Natural killer cell (primary cell): Measurements from ENCODE around the gene RERE. TPM values are rescaled to one million over a fixed set of nuclear protein-coding genes. Genes with fewer than 3 reads are reported as not detected.

ENCODE experiments used
- ATAC-seq, 3 donors: fragments of 150-1000 bp in 2 of 3; fragments of 200-7000 bp in 1 of 3; cut with Tn5 transposase; 1 replicate in 1 of 3; 2 replicates in 2 of 3; pipeline ENCODE4 v1.10.0; 2021; ENCODE audit warnings: mild to moderate bottlenecking in 2 of 3, moderate library complexity in 2 of 3
- DNase-seq, 2 donors: peaks; one replicate each; pipeline versions ENCODE4 v3.0.0 to v3.0.0-alpha.2; 2013 to 2021; ENCODE audit warnings: mixed read lengths in 1 of 2
- H3K27ac ChIP-seq: one replicate; pipeline ENCODE4 v1.5.1; 2013; ENCODE audit warnings: mild to moderate bottlenecking, low read length
- H3K27me3 ChIP-seq: one replicate; pipeline ENCODE4 v1.6.1; 2013; ENCODE audit warnings: low read length; ENCODE audit not compliant: control insufficient read depth, insufficient read depth
- H3K36me3 ChIP-seq: one replicate; pipeline ENCODE4 v1.6.1; 2013; ENCODE audit warnings: low read length; ENCODE audit not compliant: control insufficient read depth, insufficient read depth
- H3K4me1 ChIP-seq: one replicate; pipeline ENCODE4 v1.6.1; 2013; ENCODE audit warnings: low read length; ENCODE audit not compliant: control insufficient read depth, insufficient read depth
- H3K4me3 ChIP-seq: one replicate; pipeline ENCODE4 v1.5.1; 2013; ENCODE audit warnings: low read length
- H3K9me3 ChIP-seq: one replicate; pipeline ENCODE4 v1.6.1; 2013; ENCODE audit warnings: low read length; ENCODE audit not compliant: control insufficient read depth, insufficient read depth
- H3K27ac Mint-ChIP-seq, 2 donors: one replicate each; pipeline ENCODE4 v1.8.0; 2022; ENCODE audit warnings: mild to moderate bottlenecking in 2 of 2, mixed read lengths in 2 of 2, moderate library complexity in 1 of 2
- H3K27me3 Mint-ChIP-seq, 2 donors: one replicate each; pipeline ENCODE4 v1.8.0; 2022; ENCODE audit warnings: low read depth in 2 of 2, mixed read lengths in 2 of 2
- H3K36me3 Mint-ChIP-seq: one replicate; pipeline ENCODE4 v1.8.0; 2022; ENCODE audit warnings: mixed read lengths
- H3K4me1 Mint-ChIP-seq, 2 donors: one replicate each; pipeline ENCODE4 v1.8.0; 2022; ENCODE audit warnings: mixed read lengths in 2 of 2
- H3K4me3 Mint-ChIP-seq: one replicate; pipeline ENCODE4 v1.8.0; 2022; ENCODE audit warnings: mild to moderate bottlenecking, moderate library complexity, mixed read lengths
- H3K9me3 Mint-ChIP-seq, 2 donors: one replicate each; pipeline ENCODE4 v1.8.0; 2022; ENCODE audit warnings: mixed read lengths in 2 of 2
- CTCF ChIP-seq: fragments of 200-600 bp; IDR thresholded peaks from one replicate; pipeline ENCODE4 v1.8.0; 2022; ENCODE audit warnings: antibody characterized with exemption
- WGBS: methylation state at CpG from one replicate; pipeline ENCODE4 v1.1.7; 2013; ENCODE audit warnings: missing lambda C conversion rate; ENCODE audit not compliant: insufficient coverage; 5-methylcytosine and 5-hydroxymethylcytosine counted together
- intact Hi-C: fragments of 100-400 bp; cut with micrococcal nuclease; formaldehyde crosslinking; loops from one replicate; pipeline ENCODE4 v1.14.2; 2022
- total RNA-seq, 4 donors: library from RNA; stranded (reverse); fragments of 120-200 nt in 1 of 4; gene quantifications; one replicate each; pipeline versions ENCODE4 v1.2.3 to v1.2.4, GENCODE V29; 2013 to 2022

RERE gene
- total RNA-seq, 3 donors from 2014 or later (not counting 1 experiment from before 2014, with no cell fraction given), result 67.7 to 76.0 (median 73.0) TPM

DNA sequence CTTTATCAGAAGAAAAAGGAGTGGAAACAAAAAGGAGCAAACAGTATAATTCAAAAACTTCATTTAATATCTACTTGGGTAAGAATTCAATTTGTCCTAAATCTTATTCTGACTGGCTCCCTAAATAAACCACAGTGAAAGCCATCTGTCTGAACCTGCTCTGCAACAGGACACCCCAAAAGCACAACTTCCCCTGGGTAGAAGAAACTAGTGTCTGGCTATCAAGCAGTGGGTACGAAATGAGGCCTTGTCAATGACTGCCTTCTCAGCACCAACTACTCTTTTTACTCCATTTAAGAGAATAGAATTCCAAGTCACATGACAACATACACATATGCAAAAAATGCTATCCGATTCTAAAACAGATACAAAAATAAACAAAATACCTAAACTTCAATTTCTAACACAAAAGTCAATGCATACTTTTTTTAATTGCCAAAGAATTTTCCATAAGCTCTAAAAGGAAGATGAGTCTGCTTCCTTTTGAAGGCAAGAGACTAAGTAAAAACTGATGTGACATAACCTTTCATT, 292.7 kb downstream of the RERE start:
- Histone ChIP-seq H3K27me3 (no peaks in the 10 kb centered on the region), H3K4me1 (peaks cover 17% of the 10 kb centered on the region), H3K36me3 (no peaks in the 10 kb centered on the region), H3K27ac (peak overlapping the region; percentile 85), H3K9me3 (no peaks in the 10 kb centered on the region), H3K4me3 (no peak overlapping the region)
- Mint-ChIP-seq H3K27me3 (no peaks in the 10 kb centered on the region), H3K27ac (no peak overlapping the region), H3K9me3 (no peaks in the 10 kb centered on the region), H3K4me3 (peak overlapping the region; percentile 15), H3K36me3 (no peaks in the 10 kb centered on the region), H3K4me1 (peaks cover 12 to 18% of the 10 kb centered on the region in 2 donors)
- 78% methylated on average over 2 of the region's 2 CpGs for WGBS
- intact Hi-C loops, result no loop called here
- ATAC-seq, result no peak
- peak in 1 of 2 donors; percentile 38 for DNase-seq
- no peak for TF ChIP-seq CTCF

DNA sequence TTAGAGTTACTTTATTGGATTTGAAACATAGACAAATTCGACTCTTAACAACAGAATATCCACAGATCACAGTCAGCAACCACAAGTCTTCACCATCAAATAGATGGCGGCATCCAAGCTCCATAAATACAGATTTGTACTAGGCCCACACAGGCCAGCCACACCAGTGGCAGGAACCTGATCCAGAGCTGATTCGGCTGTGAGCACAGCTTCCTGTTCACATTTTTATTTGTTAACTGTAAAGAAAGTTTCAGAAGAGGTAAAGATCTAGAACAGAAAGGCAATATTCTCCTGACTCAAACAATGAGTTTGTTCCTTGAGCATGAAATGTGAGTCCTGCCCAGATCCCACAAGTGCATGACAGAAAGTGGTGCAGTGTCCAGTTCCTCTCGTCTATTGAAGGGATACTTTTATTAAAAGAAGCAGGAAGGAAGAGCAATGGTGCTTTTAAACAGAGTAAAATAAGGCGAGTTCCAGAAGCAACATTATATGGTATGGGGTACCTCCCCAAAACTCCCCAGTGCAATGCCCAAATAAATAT, 293.7 kb downstream of the RERE start:
- 64% methylated on average over 5 of the region's 5 CpGs for WGBS
- intact Hi-C loops, result no loop called here

GRCh38 chr1:8520483-8520966, 296.9 kb downstream of the RERE start:
- H3K4me1 Mint-ChIP-seq, result peaks cover 27% of the 10 kb centered on the region in 2 donors

More for the DNA sequence above, 293.7 kb downstream of the RERE start:
- Mint-ChIP-seq H3K4me3 (no peak overlapping the region), H3K36me3 (no peaks in the 10 kb centered on the region), H3K9me3 (no peaks in the 10 kb centered on the region), H3K27ac (peak overlapping the region; percentile 24 to 65), H3K4me1 (peaks cover 12 to 18% of the 10 kb centered on the region in 2 donors), H3K27me3 (no peaks in the 10 kb centered on the region)
- Histone ChIP-seq H3K9me3 (no peaks in the 10 kb centered on the region), H3K27me3 (no peaks in the 10 kb centered on the region), H3K27ac (no peak overlapping the region), H3K36me3 (no peaks in the 10 kb centered on the region), H3K4me1 (peaks cover 17% of the 10 kb centered on the region), H3K4me3 (no peak overlapping the region)
- no peak for ATAC-seq
- peak in 1 of 2 donors; percentile 44 for DNase-seq
- TF ChIP-seq CTCF, result no peak

More at GRCh38 chr1:8520483-8520966, 296.9 kb downstream of the RERE start:
- no peak overlapping the region for H3K27ac ChIP-seq
- H3K4me1 ChIP-seq, result peaks cover 12% of the 10 kb centered on the region
- no peak overlapping the region for H3K4me3 Mint-ChIP-seq
- no peak overlapping the region for H3K4me3 ChIP-seq
- intact Hi-C loops, result no loop called here
- H3K27me3 ChIP-seq, result no peaks in the 10 kb centered on the region
- DNase-seq (no peak), ATAC-seq (no peak)
- H3K36me3 Mint-ChIP-seq, result no peaks in the 10 kb centered on the region
- H3K27me3 Mint-ChIP-seq, result no peaks in the 10 kb centered on the region
- TF ChIP-seq CTCF, result no peak
- H3K27ac Mint-ChIP-seq, result no peak overlapping the region
- no peaks in the 10 kb centered on the region for H3K9me3 ChIP-seq
- WGBS, result 72% methylated on average over 6 of the region's 6 CpGs
- no peaks in the 10 kb centered on the region for H3K36me3 ChIP-seq
- no peaks in the 10 kb centered on the region for H3K9me3 Mint-ChIP-seq
